Gastroesophageal sphincter (tissue), 3 donors: ENCODE measurements around the gene MAG.

ENCODE experiments used
- CTCF ChIP-seq, 4 experiments: fragments of 200-600 bp in 2 of 4; fragments of 450-650 bp in 2 of 4; sonication (generic) in 1 of 4; IDR thresholded peaks; one replicate each; pipeline ENCODE4 v1.5.1; 2017 to 2019; ENCODE audit warnings: antibody characterized with exemption in 4 of 4, mild to moderate bottlenecking in 2 of 4, moderate library complexity in 2 of 4
- EP300 ChIP-seq: sonication (generic); formaldehyde crosslinking; IDR thresholded peaks from one replicate; pipeline ENCODE4 v1.6.1; 2017; ENCODE audit warnings: antibody characterized with exemption, mild to moderate bottlenecking
- POLR2A ChIP-seq, 2 donors: fragments of 450-650 bp; IDR thresholded peaks; one replicate each; pipeline ENCODE4 v1.6.1; 2017; ENCODE audit warnings: antibody characterized with exemption in 2 of 2, mild to moderate bottlenecking in 2 of 2, moderate library complexity in 1 of 2
- POLR2AphosphoS5 ChIP-seq: sonication (generic); formaldehyde crosslinking; IDR thresholded peaks from one replicate; pipeline ENCODE4 v1.6.1; 2017; ENCODE audit warnings: antibody characterized with exemption

GRCh38 chr19:35328851-35329285 lies 36.9 kb downstream of the MAG start, which contains the start of gene CD22:
- TF ChIP-seq CTCF (IDR thresholded peaks at IDR 0.05) (no peak), POLR2A (IDR thresholded peaks at IDR 0.05) (no peak), EP300 (no peak), POLR2AphosphoS5 (no peak)
